Mesendoderm (in vitro differentiated cells): ENCODE data around the gene KRTAP5-6.

ENCODE experiments used
- DNase-seq: peaks from one replicate; pipeline ENCODE4 v3.0.0; 2013
- H2AK5ac ChIP-seq: 2 replicates; pipeline ENCODE4 v1.6.1; 2013; ENCODE audit warnings: low read length, inconsistent platforms
- H2BK120ac ChIP-seq: 2 replicates; pipeline ENCODE4 v1.6.1; 2013; ENCODE audit warnings: low read depth, mild to moderate bottlenecking, low read length, moderate library complexity, mixed read lengths
- H2BK15ac ChIP-seq: replicated peaks from 2 replicates; pipeline ENCODE4 v1.6.1; 2013; ENCODE audit warnings: low read depth, mild to moderate bottlenecking, moderate library complexity
- H2BK5ac ChIP-seq: 2 replicates; pipeline ENCODE4 v1.6.1; 2013; ENCODE audit warnings: low read length, inconsistent platforms
- H3K18ac ChIP-seq: 2 replicates; pipeline ENCODE4 v1.6.1; 2013; ENCODE audit warnings: mild to moderate bottlenecking, low read length, mixed read lengths
- H3K23ac ChIP-seq: one replicate; pipeline ENCODE4 v1.6.1; 2013; ENCODE audit warnings: low read length
- H3K27ac ChIP-seq: 2 replicates; pipeline ENCODE4 v1.5.1; 2013; ENCODE audit warnings: low read depth, mild to moderate bottlenecking, inconsistent platforms, low read length, moderate library complexity
- H3K27me3 ChIP-seq: 2 replicates; pipeline ENCODE4 v1.6.1; 2013; ENCODE audit warnings: low read length, control low read depth, mild to moderate bottlenecking, inconsistent platforms; ENCODE audit not compliant: insufficient read depth, poor library complexity
- H3K36me3 ChIP-seq: 2 replicates; pipeline ENCODE4 v1.6.1; 2013; ENCODE audit warnings: low read length, inconsistent platforms; ENCODE audit not compliant: control insufficient read depth, insufficient read depth
- H3K4ac ChIP-seq: one replicate; pipeline ENCODE4 v1.6.1; 2013; ENCODE audit warnings: low read depth, mild to moderate bottlenecking, low read length, moderate library complexity
- H3K4me1 ChIP-seq: 2 replicates; pipeline ENCODE4 v1.6.1; 2013; ENCODE audit warnings: low read depth, low read length, inconsistent platforms; ENCODE audit not compliant: control insufficient read depth
- H3K4me2 ChIP-seq: 2 replicates; pipeline ENCODE4 v1.6.1; 2013; ENCODE audit warnings: low read length
- H3K4me3 ChIP-seq: 2 replicates; pipeline ENCODE4 v1.5.1; 2013; ENCODE audit warnings: mild to moderate bottlenecking, low read length
- H3K56ac ChIP-seq: one replicate; pipeline ENCODE4 v1.6.1; 2013; ENCODE audit warnings: low read length
- H3K79me1 ChIP-seq: 2 replicates; pipeline ENCODE4 v1.6.1; 2013; ENCODE audit warnings: low read length, inconsistent platforms
- H3K79me2 ChIP-seq: 2 replicates; pipeline ENCODE4 v1.6.1; 2013; ENCODE audit warnings: mild to moderate bottlenecking, low read length; ENCODE audit not compliant: control insufficient read depth, insufficient read depth
- H3K9ac ChIP-seq: 2 replicates; pipeline ENCODE4 v1.6.1; 2013; ENCODE audit warnings: low read length, inconsistent platforms
- H4K5ac ChIP-seq: one replicate; pipeline ENCODE4 v1.6.1; 2013; ENCODE audit warnings: low read length
- H4K8ac ChIP-seq: one replicate; pipeline ENCODE4 v1.6.1; 2013; ENCODE audit warnings: low read depth, mild to moderate bottlenecking, control low read depth, low read length, moderate library complexity
- WGBS: extraction: QIAGEN DNeasy Blood & Tissue Kit; methylation state at CpG from one replicate; pipeline ENCODE4 v1.1.7; 2013; ENCODE audit warnings: low lambda C conversion rate, missing lambda C conversion rate; ENCODE audit not compliant: insufficient coverage; ENCODE audit errors: extremely low coverage; 5-methylcytosine and 5-hydroxymethylcytosine counted together

KRTAP5-6 gene

GRCh38 chr11:1742371-1742770 lies 45.4 kb downstream of the KRTAP5-6 start:
- Histone ChIP-seq H2AK5ac (no peak overlapping the region), H2BK5ac (no peak overlapping the region), H3K4me1 (no peaks in the 10 kb centered on the region), H3K4ac (no peak overlapping the region), H3K18ac (no peak overlapping the region), H3K56ac (no peak overlapping the region), H3K27ac (no peak overlapping the region), H4K5ac (no peak overlapping the region), H3K4me3 (no peak overlapping the region), H4K8ac (no peak overlapping the region), H2BK15ac (no peak overlapping the region), H3K36me3 (no peaks in the 10 kb centered on the region), H3K79me2 (no peaks in the 10 kb centered on the region), H3K9ac (no peak overlapping the region), H2BK120ac (no peak overlapping the region), H3K4me2 (no peak overlapping the region), H3K23ac (no peak overlapping the region), H3K79me1 (no peaks in the 10 kb centered on the region), H3K27me3 (no peaks in the 10 kb centered on the region)
- no peak for DNase-seq
- WGBS: 100% methylated on average over 2 of the region's 4 CpGs

GRCh38 chr11:1742869-1743584 lies 46.0 kb downstream of the KRTAP5-6 start:
- Histone ChIP-seq H4K8ac (no peak overlapping the region), H3K27ac (no peak overlapping the region), H3K4me2 (no peak overlapping the region), H2AK5ac (no peak overlapping the region), H4K5ac (no peak overlapping the region), H2BK120ac (no peak overlapping the region), H3K9ac (no peak overlapping the region), H3K18ac (no peak overlapping the region), H3K4ac (no peak overlapping the region), H2BK5ac (no peak overlapping the region), H3K23ac (no peak overlapping the region), H3K36me3 (no peaks in the 10 kb centered on the region), H3K4me1 (no peaks in the 10 kb centered on the region), H2BK15ac (no peak overlapping the region), H3K4me3 (no peak overlapping the region), H3K79me1 (no peaks in the 10 kb centered on the region), H3K27me3 (no peaks in the 10 kb centered on the region), H3K79me2 (no peaks in the 10 kb centered on the region), H3K56ac (no peak overlapping the region)
- DNase-seq: no peak
- WGBS: 100% methylated on average over 2 of the region's 3 CpGs

GRCh38 chr11:1743585-1744136 lies 46.7 kb downstream of the KRTAP5-6 start:
- Histone ChIP-seq H4K8ac (no peak overlapping the region), H3K27ac (no peak overlapping the region), H3K36me3 (no peaks in the 10 kb centered on the region), H3K18ac (no peak overlapping the region), H3K4me3 (no peak overlapping the region), H2BK5ac (no peak overlapping the region), H3K4me2 (no peak overlapping the region), H3K79me1 (no peaks in the 10 kb centered on the region), H3K9ac (no peak overlapping the region), H3K23ac (no peak overlapping the region), H3K27me3 (peaks cover 6% of the 10 kb centered on the region), H3K4ac (no peak overlapping the region), H2BK120ac (no peak overlapping the region), H4K5ac (no peak overlapping the region), H3K56ac (no peak overlapping the region), H2AK5ac (no peak overlapping the region), H2BK15ac (no peak overlapping the region), H3K79me2 (no peaks in the 10 kb centered on the region), H3K4me1 (no peaks in the 10 kb centered on the region)
- no peak for DNase-seq
- no CpG with 5 or more reads among the region's 10 CpGs for WGBS

GRCh38 chr11:1744137-1744886 lies 47.3 kb downstream of the KRTAP5-6 start:
- Histone ChIP-seq H2BK5ac (no peak overlapping the region), H3K4ac (no peak overlapping the region), H2AK5ac (no peak overlapping the region), H3K27ac (no peak overlapping the region), H3K4me3 (no peak overlapping the region), H3K23ac (no peak overlapping the region), H2BK15ac (no peak overlapping the region), H3K27me3 (peaks cover 11% of the 10 kb centered on the region), H3K18ac (no peak overlapping the region), H3K36me3 (no peaks in the 10 kb centered on the region), H3K9ac (no peak overlapping the region), H4K8ac (no peak overlapping the region), H3K4me1 (no peaks in the 10 kb centered on the region), H3K79me2 (no peaks in the 10 kb centered on the region), H3K4me2 (no peak overlapping the region), H2BK120ac (no peak overlapping the region), H3K79me1 (no peaks in the 10 kb centered on the region), H4K5ac (no peak overlapping the region), H3K56ac (no peak overlapping the region)
- no CpG with 5 or more reads among the region's 23 CpGs for whole genome bisulfite sequencing
- no peak for DNase-seq

GRCh38 chr11:1744891-1745700 lies 48.1 kb downstream of the KRTAP5-6 start:
- no peak for DNase-seq
- no peak overlapping the region for H3K4me2 ChIP-seq
- no peak overlapping the region for H2BK5ac ChIP-seq
- H3K4me1 ChIP-seq: no peaks in the 10 kb centered on the region
- no CpG with 5 or more reads among the region's 18 CpGs for WGBS
- H3K56ac ChIP-seq: no peak overlapping the region
- no peak overlapping the region for H2AK5ac ChIP-seq
- no peak overlapping the region for H3K18ac ChIP-seq
- no peak overlapping the region for H2BK120ac ChIP-seq
- no peak overlapping the region for H3K27ac ChIP-seq
- no peak overlapping the region for H3K4me3 ChIP-seq
- H4K5ac ChIP-seq: no peak overlapping the region
- no peak overlapping the region for H3K23ac ChIP-seq
- H3K9ac ChIP-seq: no peak overlapping the region
- no peak overlapping the region for H2BK15ac ChIP-seq
- H3K4ac ChIP-seq: no peak overlapping the region
- H3K79me2 ChIP-seq: no peaks in the 10 kb centered on the region
- no peak overlapping the region for H4K8ac ChIP-seq
- no peaks in the 10 kb centered on the region for H3K79me1 ChIP-seq
- no peaks in the 10 kb centered on the region for H3K36me3 ChIP-seq
- peaks cover 14% of the 10 kb centered on the region for H3K27me3 ChIP-seq
